ENCODE results near the gene ATF7IP2. TPM values are rescaled to one million over a fixed set of nuclear protein-coding genes. Genes with fewer than 3 reads are reported as not detected.
A peak's percentile ranks its signal among the peaks of the same experiment; 100 is the strongest.

ATF7IP2 gene
- total RNA-seq, 2 experiments from 2014 or later, result 25.8 to 27.0 TPM

DNA sequence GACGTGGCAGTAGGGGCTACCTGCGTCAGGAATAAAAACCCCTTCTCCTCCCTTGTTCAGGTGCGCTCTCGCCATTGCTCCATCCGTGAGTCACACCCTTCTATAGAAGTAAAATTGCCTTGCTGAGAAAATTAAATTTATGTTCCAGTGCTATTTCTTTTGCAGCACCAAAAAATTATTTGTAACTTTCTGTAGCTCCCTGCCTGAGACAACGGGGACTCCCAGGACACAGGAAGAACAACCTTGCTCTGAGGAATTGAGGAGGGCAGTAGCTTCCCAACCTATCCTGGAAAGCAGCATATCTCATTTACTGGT is 109.1 kb downstream of the ATF7IP2 start:
- H3K27ac Mint-ChIP-seq, result no peak overlapping the region
- no peaks in the 10 kb centered on the region for H3K4me1 Mint-ChIP-seq (ENCODE audit: low read depth)
- H3K36me3 Mint-ChIP-seq (ENCODE audit: low read depth), result peaks cover 8% of the 10 kb centered on the region
- CTCF ChIA-PET, result no interaction called here
- ATAC-seq, result no peak
- H3K4me3 Mint-ChIP-seq, result no peak overlapping the region
- TF ChIP-seq, protein P1, sequence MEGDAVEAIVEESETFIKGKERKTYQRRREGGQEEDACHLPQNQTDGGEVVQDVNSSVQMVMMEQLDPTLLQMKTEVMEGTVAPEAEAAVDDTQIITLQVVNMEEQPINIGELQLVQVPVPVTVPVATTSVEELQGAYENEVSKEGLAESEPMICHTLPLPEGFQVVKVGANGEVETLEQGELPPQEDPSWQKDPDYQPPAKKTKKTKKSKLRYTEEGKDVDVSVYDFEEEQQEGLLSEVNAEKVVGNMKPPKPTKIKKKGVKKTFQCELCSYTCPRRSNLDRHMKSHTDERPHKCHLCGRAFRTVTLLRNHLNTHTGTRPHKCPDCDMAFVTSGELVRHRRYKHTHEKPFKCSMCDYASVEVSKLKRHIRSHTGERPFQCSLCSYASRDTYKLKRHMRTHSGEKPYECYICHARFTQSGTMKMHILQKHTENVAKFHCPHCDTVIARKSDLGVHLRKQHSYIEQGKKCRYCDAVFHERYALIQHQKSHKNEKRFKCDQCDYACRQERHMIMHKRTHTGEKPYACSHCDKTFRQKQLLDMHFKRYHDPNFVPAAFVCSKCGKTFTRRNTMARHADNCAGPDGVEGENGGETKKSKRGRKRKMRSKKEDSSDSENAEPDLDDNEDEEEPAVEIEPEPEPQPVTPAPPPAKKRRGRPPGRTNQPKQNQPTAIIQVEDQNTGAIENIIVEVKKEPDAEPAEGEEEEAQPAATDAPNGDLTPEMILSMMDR (IDR thresholded peaks at IDR 0.05), result no peak
- DNase-seq, result no peak
- intact Hi-C loops (cut with micrococcal nuclease), result no loop called here
- POLR2A ChIA-PET, result no interaction called here
- no peaks in the 10 kb centered on the region for H3K27me3 Mint-ChIP-seq
- peaks cover 30% of the 10 kb centered on the region for H3K9me3 Mint-ChIP-seq

DNA sequence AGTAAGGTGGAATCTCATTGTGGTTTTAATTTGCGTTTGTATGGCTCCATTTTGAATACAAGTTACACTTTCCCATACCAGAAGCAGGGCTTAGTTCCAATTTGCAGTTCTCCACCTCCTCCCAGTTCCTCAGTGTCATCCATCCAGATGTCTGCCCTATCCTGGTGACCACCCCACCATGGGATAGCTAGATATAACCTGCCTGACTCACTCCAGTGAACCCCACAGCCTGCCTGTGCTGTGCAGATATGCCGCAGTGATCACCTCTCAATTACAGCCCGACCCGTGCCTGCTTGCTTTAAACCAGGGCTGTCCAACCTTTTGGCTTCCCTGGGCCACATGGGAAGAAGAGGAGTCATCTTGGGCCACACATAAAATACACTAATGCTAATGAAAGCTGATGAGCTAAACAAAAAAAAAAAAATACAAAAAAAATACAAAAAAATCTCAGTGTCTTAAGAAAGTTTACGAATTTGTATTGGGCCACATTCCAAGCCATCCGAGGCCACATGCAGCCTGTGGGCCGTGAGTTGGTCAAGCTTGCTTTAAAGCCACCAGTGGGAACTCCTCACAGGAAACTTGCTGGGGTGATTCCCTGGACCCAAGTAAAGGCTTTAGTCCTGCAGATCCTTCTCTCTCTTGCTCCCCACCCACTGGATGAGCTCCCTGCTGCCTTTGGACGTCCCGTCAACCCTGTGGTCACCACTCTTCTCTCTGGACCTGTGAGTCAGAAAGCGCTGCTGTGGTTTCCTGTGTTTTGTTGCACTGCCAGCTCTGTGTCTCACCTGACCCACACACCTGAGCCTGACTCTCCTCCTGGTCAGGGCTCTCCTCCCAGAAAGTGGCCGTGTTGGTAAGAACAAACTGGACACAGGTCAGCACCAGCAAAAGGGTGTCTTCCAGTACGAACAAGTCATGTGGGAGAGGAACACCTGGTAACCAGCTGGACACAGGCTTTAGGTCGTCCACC is 111.6 kb downstream of the ATF7IP2 start:
- DNase-seq (peak; percentile 35), ATAC-seq (peak; percentile 48)
- Mint-ChIP-seq H3K9me3 (peaks cover 30% of the 10 kb centered on the region), H3K36me3 (ENCODE audit: low read depth) (peaks cover 8% of the 10 kb centered on the region), H3K4me3 (no peak overlapping the region), H3K27ac (no peak overlapping the region), H3K4me1 (ENCODE audit: low read depth) (peaks cover 2% of the 10 kb centered on the region), H3K27me3 (no peaks in the 10 kb centered on the region)
- POLR2A ChIA-PET, result interaction anchor here (0.7 kb wide), 1 partner anchor 15 kb away, joined by 3 read pairs; no protein-coding TSS in a partner anchor
- CTCF ChIA-PET, result interaction anchor here (1.0 kb wide), 1 partner anchor 105 kb away, joined by 3 read pairs; no protein-coding TSS in a partner anchor
- TF ChIP-seq, protein P1 (IDR thresholded peaks at IDR 0.05), result no peak
- intact Hi-C loops (cut with micrococcal nuclease), result no loop called here

DNA sequence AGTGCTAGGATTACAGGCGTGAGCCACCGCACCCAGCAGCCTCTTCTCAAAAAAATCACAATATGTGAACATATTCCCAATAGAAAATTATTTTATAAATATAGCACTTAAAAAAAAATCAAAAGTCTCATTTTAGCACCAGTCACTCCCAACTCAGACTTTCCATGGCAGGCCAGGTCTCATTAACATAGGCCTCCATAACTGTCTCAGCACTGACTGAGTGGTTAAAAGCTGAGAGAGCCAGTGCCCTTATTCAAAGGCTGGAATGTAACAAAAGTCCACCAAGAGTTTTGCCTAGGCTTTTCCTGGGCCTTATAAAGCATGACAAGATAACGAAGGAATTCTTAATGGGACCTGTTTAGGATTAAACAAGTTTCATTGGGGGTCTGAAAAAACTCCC is 114.7 kb downstream of the ATF7IP2 start:
- POLR2A ChIA-PET, result no interaction called here
- Mint-ChIP-seq H3K4me1 (ENCODE audit: low read depth) (peaks cover 2% of the 10 kb centered on the region), H3K27me3 (no peaks in the 10 kb centered on the region), H3K27ac (no peak overlapping the region), H3K9me3 (peaks cover 14% of the 10 kb centered on the region), H3K4me3 (no peak overlapping the region), H3K36me3 (ENCODE audit: low read depth) (no peaks in the 10 kb centered on the region)
- CTCF ChIA-PET, result interaction anchor here (1.3 to 2.3 kb wide), 2 partner anchors 9 to 132 kb away, joined by 3 to 10 read pairs; no protein-coding TSS in a partner anchor
- no peak for ATAC-seq
- DNase-seq, result peak; percentile 8
- intact Hi-C loops (cut with micrococcal nuclease), result no loop called here
- TF ChIP-seq, protein P1 (IDR thresholded peaks at IDR 0.05), result no peak

GRCh38 chr16:10501016-10501607 is 115.3 kb downstream of the ATF7IP2 start:
- Mint-ChIP-seq H3K9me3 (peaks cover 11% of the 10 kb centered on the region), H3K27ac (no peak overlapping the region), H3K27me3 (no peaks in the 10 kb centered on the region), H3K4me1 (ENCODE audit: low read depth) (peaks cover 2% of the 10 kb centered on the region), H3K36me3 (ENCODE audit: low read depth) (no peaks in the 10 kb centered on the region), H3K4me3 (no peak overlapping the region)
- intact Hi-C loops (cut with micrococcal nuclease), result no loop called here
- ChIA-PET CTCF (interaction anchor here (1.3 to 2.3 kb wide), 2 partner anchors 9 to 132 kb away, joined by 3 to 10 read pairs; no protein-coding TSS in a partner anchor), POLR2A (no interaction called here)
- ATAC-seq (peak; percentile 65), DNase-seq (peak; percentile 16)
- TF ChIP-seq, protein P1 (IDR thresholded peaks at IDR 0.05), result no peak

- H3K4me1 Mint-ChIP-seq (ENCODE audit: low read depth), result peaks cover 2% of the 10 kb centered on the region
- H3K36me3 Mint-ChIP-seq (ENCODE audit: low read depth), result no peaks in the 10 kb centered on the region
- H3K27ac Mint-ChIP-seq, result no peak overlapping the region
- no peak for ATAC-seq
- H3K27me3 Mint-ChIP-seq, result no peaks in the 10 kb centered on the region
- CTCF ChIA-PET, result no interaction called here
- DNase-seq, result no peak
- no peak overlapping the region for H3K4me3 Mint-ChIP-seq
- intact Hi-C loops (cut with micrococcal nuclease), result no loop called here
- POLR2A ChIA-PET, result no interaction called here
- TF ChIP-seq, protein P1 (IDR thresholded peaks at IDR 0.05), result no peak
- H3K9me3 Mint-ChIP-seq, result peaks cover 2% of the 10 kb centered on the region
These were observed 116.9 kb downstream of the ATF7IP2 start for GRCh38 chr16:10502776-10503175.

All from activated CD8-positive, alpha-beta T cell treated with anti-CD3 and anti-CD28 coated beads for 36 hours (primary cell).